NB4 (cell line): Measurements from ENCODE around the gene C16orf92.

Source experiments
- MAX ChIP-seq: IDR thresholded peaks from 2 replicates; pipeline ENCODE4 v1.6.1; 2011; ENCODE audit warnings: low read depth, low read length
- MYC ChIP-seq: IDR thresholded peaks from 2 replicates; pipeline ENCODE4 v1.6.1; 2011; ENCODE audit warnings: low read depth, low read length

GRCh38 chr16:29991571-29991904, 31.5 kb upstream of the C16orf92 start:
- no peak for TF ChIP-seq MAX
- TF ChIP-seq MYC = no peak
